K562 (cell line): Measurements from ENCODE around the gene SERPINE1. TPM values are rescaled to one million over a fixed set of nuclear protein-coding genes. Genes with fewer than 3 reads are reported as not detected.

Experiments
- CC2D1A ChIP-seq: fragments of 450-650 bp; IDR thresholded peaks from 2 replicates; pipeline ENCODE4 v1.6.1; 2017; ENCODE audit warnings: mild to moderate bottlenecking
- GATA2 ChIP-seq: sonication (generic); formaldehyde crosslinking; IDR thresholded peaks from 2 replicates; pipeline ENCODE4 v1.4.0; 2020; ENCODE audit warnings: mild to moderate bottlenecking, missing genetic modification reagents
- GATAD2B ChIP-seq: fragments of 450-650 bp; IDR thresholded peaks from 2 replicates; pipeline ENCODE4 v1.6.1; 2017; ENCODE audit warnings: mild to moderate bottlenecking, borderline replicate concordance
- IRF2 ChIP-seq: sonication (generic); formaldehyde crosslinking; IDR thresholded peaks from 2 replicates; pipeline ENCODE4 v1.8.1; 2022; ENCODE audit warnings: mild to moderate bottlenecking, missing genetic modification reagents
- JUN ChIP-seq, 2 experiments: sonication (generic) in 1 of 2; formaldehyde crosslinking in 1 of 2; IDR thresholded peaks; 2 replicates each; pipeline versions ENCODE4 v1.6.1 to v1.8.0; 2012 to 2022; ENCODE audit warnings: borderline replicate concordance in 2 of 2, mild to moderate bottlenecking in 2 of 2, improper control_type of control experiment in 1 of 2, low read depth in 1 of 2, low read length in 1 of 2, missing genetic modification reagents in 1 of 2
- NFIC ChIP-seq: fragments of 450-650 bp; IDR thresholded peaks from 2 replicates; pipeline ENCODE4 v1.6.1; 2017; ENCODE audit warnings: mild to moderate bottlenecking, inconsistent platforms
- NRF1 ChIP-seq, 2 experiments: fragments of 450-650 bp; IDR thresholded peaks in 1 of 2; conservative IDR thresholded peaks in 1 of 2; 2 replicates each; pipeline ENCODE4 v1.6.1; 2014; ENCODE audit warnings: mild to moderate bottlenecking in 2 of 2
- SIN3A ChIP-seq, 2 experiments: fragments of 150-350 bp in 1 of 2; IDR thresholded peaks; 2 replicates each; pipeline ENCODE4 v1.6.1; 2011 to 2016; ENCODE audit warnings: borderline replicate concordance in 2 of 2, low read depth in 2 of 2, low read length in 2 of 2, mild to moderate bottlenecking in 2 of 2, moderate library complexity in 2 of 2; ENCODE audit not compliant: control insufficient read depth in 1 of 2
- SPI1 ChIP-seq: IDR thresholded peaks from 2 replicates; pipeline ENCODE4 v1.6.1; 2011; ENCODE audit warnings: low read depth, low read length, control low read depth, borderline replicate concordance
- ZBTB1 ChIP-seq: sonication (generic); formaldehyde crosslinking; IDR thresholded peaks from 2 replicates; pipeline ENCODE4 v1.8.1; 2023; ENCODE audit warnings: missing genetic modification reagents, low read depth, mild to moderate bottlenecking, borderline replicate concordance
- ZNF121 ChIP-seq: sonication (generic); formaldehyde crosslinking; conservative IDR thresholded peaks from 2 replicates; pipeline ENCODE4 v1.8.0; 2022; ENCODE audit warnings: missing genetic modification reagents
- ZNF133 ChIP-seq: fragments of 250-450 bp; sonication (Bioruptor Pico); IDR thresholded peaks from 2 replicates; pipeline ENCODE4 v1.4.0; 2020; ENCODE audit warnings: mild to moderate bottlenecking
- ZNF347 ChIP-seq: fragments of 450-650 bp; formaldehyde crosslinking; IDR thresholded peaks from 2 replicates; pipeline ENCODE4 v1.4.0; 2020; ENCODE audit warnings: low read depth, mild to moderate bottlenecking, moderate library complexity
- polyA plus RNA-seq, 8 experiments: library from polyadenylated mRNA; depleted of rRNA in 4 of 8; stranded (reverse) in 5 of 8; unstranded in 3 of 8; fragments of >200 nt; fragmentation: Nextera tagmentation in 2 of 8; fragmentation: Illumina TruSeq in 1 of 8; extraction: Ambion mirVana in 2 of 8; extraction: Trizol in 1 of 8; gene quantifications; 2 replicates each; pipeline versions ENCODE4 v1.2.1 to v1.2.3, GENCODE V29; 2011 to 2014; ENCODE audit warnings: inconsistent platforms in 1 of 8, missing spikeins in 1 of 8
- total RNA-seq, 7 experiments: library from RNA; depleted of rRNA in 6 of 7; stranded (reverse); fragments of >200 nt in 6 of 7; fragmentation: Illumina TruSeq in 2 of 7; extraction: Trizol in 2 of 7; gene quantifications; 2 replicates each; pipeline versions ENCODE4 v1.2.1 to v1.2.3, GENCODE V29; 2011 to 2021; ENCODE audit warnings: low replicate concordance in 1 of 7
- TF ChIP-seq, protein P1 (sequence below), 2 experiments: fragments of 450-650 bp; IDR thresholded peaks; 2 replicates each; pipeline ENCODE4 v1.6.1; 2016; ENCODE audit warnings: mild to moderate bottlenecking in 2 of 2, borderline replicate concordance in 1 of 2, low read depth in 1 of 2, moderate library complexity in 1 of 2
- TF ChIP-seq, protein P2 (sequence below), 2 experiments: IDR thresholded peaks; 2 replicates each; pipeline ENCODE4 v1.6.1; 2011; ENCODE audit warnings: borderline replicate concordance in 1 of 2, control low read depth in 1 of 2, low read depth in 1 of 2, low read length in 1 of 2, mild to moderate bottlenecking in 1 of 2, mixed read lengths in 1 of 2, moderate library complexity in 1 of 2; ENCODE audit not compliant: insufficient read depth in 1 of 2, insufficient read length in 1 of 2, poor library complexity in 1 of 2, severe bottlenecking in 1 of 2; ENCODE audit errors: extremely low read depth in 1 of 2

SERPINE1 gene
- total and polyA plus RNA-seq, 9 of the 15 experiments (the other 6 are each of a cell fraction or from before 2014, with no cell fraction given) = 0.22 to 4.8 (median 0.91) TPM

GRCh38 chr7:101124376-101125056, 2.4 kb upstream of the SERPINE1 start (continued):
- TF ChIP-seq, protein P1, sequence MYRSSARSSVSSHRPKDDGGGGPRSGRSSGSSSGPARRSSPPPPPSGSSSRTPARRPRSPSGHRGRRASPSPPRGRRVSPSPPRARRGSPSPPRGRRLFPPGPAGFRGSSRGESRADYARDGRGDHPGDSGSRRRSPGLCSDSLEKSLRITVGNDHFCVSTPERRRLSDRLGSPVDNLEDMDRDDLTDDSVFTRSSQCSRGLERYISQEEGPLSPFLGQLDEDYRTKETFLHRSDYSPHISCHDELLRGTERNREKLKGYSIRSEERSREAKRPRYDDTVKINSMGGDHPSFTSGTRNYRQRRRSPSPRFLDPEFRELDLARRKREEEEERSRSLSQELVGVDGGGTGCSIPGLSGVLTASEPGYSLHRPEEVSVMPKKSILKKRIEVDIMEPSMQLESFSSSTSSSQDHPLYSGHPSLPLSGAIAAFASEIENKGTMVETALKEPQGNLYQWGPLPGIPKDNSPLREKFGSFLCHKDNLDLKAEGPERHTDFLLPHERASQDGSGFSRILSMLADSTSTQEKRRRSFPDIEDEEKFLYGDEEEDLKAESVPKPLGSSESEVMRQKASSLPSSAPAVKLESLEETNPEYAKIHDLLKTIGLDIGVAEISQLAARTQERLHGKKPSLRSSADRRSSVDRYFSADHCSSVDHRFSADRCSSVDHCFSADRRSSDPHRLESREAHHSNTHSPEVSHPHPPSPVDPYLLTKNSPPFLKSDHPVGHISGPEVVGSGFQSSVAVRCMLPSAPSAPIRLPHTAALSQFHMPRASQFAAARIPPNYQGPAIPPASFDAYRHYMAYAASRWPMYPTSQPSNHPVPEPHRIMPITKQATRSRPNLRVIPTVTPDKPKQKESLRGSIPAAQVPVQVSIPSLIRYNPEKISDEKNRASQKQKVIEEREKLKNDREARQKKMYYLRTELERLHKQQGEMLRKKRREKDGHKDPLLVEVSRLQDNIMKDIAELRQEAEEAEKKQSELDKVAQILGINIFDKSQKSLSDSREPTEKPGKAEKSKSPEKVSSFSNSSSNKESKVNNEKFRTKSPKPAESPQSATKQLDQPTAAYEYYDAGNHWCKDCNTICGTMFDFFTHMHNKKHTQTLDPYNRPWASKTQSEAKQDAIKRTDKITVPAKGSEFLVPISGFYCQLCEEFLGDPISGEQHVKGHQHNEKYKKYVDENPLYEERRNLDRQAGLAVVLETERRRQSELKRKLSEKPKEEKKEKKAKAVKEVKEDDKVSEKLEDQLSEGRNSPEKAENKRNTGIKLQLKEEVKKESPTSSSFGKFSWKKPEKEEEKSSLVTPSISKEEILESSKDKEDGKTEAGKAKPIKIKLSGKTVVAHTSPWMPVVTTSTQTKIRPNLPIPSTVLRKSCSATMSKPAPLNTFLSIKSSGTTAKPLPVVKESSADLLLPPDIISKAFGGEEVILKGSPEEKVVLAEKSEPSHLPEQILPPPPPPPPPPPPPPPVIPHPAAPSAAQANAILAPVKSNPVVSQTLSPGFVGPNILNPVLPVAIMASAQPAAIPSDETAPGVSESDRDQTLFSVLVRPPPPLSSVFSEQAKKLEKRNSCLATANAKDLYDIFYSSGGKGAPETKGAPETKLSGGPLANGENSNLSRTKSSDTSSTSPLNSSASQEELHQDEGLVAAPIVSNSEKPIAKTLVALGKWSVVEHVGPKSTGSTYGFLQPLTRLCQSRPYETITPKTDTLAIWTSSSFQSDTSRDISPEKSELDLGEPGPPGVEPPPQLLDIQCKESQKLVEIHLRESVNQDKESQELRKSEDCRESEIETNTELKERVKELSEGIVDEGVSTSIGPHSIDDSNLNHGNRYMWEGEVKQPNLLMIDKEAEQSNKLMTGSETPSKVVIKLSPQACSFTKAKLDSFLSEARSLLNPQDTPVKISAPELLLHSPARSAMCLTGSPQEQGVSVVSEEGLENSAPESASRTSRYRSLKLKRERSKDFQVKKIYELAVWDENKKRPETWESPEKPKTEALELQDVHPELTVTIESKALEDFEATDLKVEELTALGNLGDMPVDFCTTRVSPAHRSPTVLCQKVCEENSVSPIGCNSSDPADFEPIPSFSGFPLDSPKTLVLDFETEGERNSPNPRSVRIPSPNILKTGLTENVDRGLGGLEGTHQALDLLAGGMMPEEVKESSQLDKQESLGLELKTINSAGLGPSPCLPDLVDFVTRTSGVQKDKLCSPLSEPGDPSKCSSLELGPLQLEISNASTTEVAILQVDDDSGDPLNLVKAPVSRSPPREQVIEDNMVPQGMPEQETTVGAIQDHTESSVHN (IDR thresholded peaks at IDR 0.05; ENCODE audit: borderline replicate concordance in 1 of 2, low read depth in 1 of 2) = no peak
- TF ChIP-seq GATA2 (CRISPR knock-in tag) = no peak
- TF ChIP-seq, protein P2, sequence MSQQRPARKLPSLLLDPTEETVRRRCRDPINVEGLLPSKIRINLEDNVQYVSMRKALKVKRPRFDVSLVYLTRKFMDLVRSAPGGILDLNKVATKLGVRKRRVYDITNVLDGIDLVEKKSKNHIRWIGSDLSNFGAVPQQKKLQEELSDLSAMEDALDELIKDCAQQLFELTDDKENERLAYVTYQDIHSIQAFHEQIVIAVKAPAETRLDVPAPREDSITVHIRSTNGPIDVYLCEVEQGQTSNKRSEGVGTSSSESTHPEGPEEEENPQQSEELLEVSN (IDR thresholded peaks at IDR 0.05; ENCODE audit: borderline replicate concordance in 1 of 2, extremely low read depth in 1 of 2, insufficient read depth in 1 of 2, insufficient read length in 1 of 2, low read depth in 1 of 2, low read length in 1 of 2, poor library complexity in 1 of 2, severe bottlenecking in 1 of 2) = no peak
- TF ChIP-seq ZNF347 (CRISPR knock-in tag) = no peak
- TF ChIP-seq ZBTB1 (CRISPR knock-in tag) = no peak; the same call in 1 of the 2 replicates
- TF ChIP-seq NRF1 (conservative IDR thresholded peaks at IDR 0.05 in 1 of 2, IDR thresholded peaks at IDR 0.05 in 1 of 2) = no peak
- no peak for TF ChIP-seq SIN3A (IDR thresholded peaks at IDR 0.05; ENCODE audit: borderline replicate concordance in 2 of 2, control insufficient read depth in 1 of 2, low read depth in 2 of 2, low read length in 2 of 2)
- no peak for TF ChIP-seq JUN (IDR thresholded peaks at IDR 0.05; ENCODE audit: borderline replicate concordance, low read depth, low read length)
- TF ChIP-seq JUN (CRISPR knock-in tag; IDR thresholded peaks at IDR 0.05; ENCODE audit: borderline replicate concordance) = no peak
- no peak for TF ChIP-seq GATAD2B
- TF ChIP-seq NFIC = no peak
- TF ChIP-seq ZNF121 = no peak
- no peak for TF ChIP-seq IRF2 (CRISPR knock-in tag)
- TF ChIP-seq ZNF133 (CRISPR knock-in tag) = no peak
- TF ChIP-seq SPI1 = no peak
- TF ChIP-seq CC2D1A = no peak
